Peyer's patch (tissue), 4 donors: Measurements from ENCODE around the gene TUBB1. TPM values are rescaled to one million over a fixed set of nuclear protein-coding genes. Genes with fewer than 3 reads are reported as not detected.

Source experiments
- DNase-seq, 3 donors: peaks; one replicate each; pipeline ENCODE4 v3.0.0-alpha.2; 2017 to 2019
- H3K27ac ChIP-seq, 4 donors: fragments of 200-600 bp; sonication (generic); one replicate each; pipeline ENCODE4 v1.5.1; 2016 to 2019
- H3K27me3 ChIP-seq, 2 donors: fragments of 200-600 bp; sonication (generic); one replicate each; pipeline ENCODE4 v1.5.1; 2019
- H3K36me3 ChIP-seq, 3 donors: fragments of 200-600 bp; sonication (generic); one replicate each; pipeline ENCODE4 v1.5.1; 2016 to 2019
- H3K4me1 ChIP-seq, 4 donors: fragments of 200-600 bp; sonication (generic); one replicate each; pipeline ENCODE4 v1.5.1; 2016 to 2019
- H3K4me3 ChIP-seq, 4 donors: fragments of 200-600 bp; sonication (generic); 1 replicate in 3 of 4; 2 replicates in 1 of 4; pipeline ENCODE4 v1.5.1; 2016 to 2019; ENCODE audit warnings: mild to moderate bottlenecking in 1 of 4
- H3K9me3 ChIP-seq, 4 donors: fragments of 200-600 bp; sonication (generic); one replicate each; pipeline ENCODE4 v1.5.1; 2016 to 2019; ENCODE audit warnings: mild to moderate bottlenecking in 1 of 4
- POLR2A ChIP-seq, 2 donors: fragments of 450-650 bp; IDR thresholded peaks; one replicate each; pipeline ENCODE4 v1.5.1; 2017; ENCODE audit warnings: antibody characterized with exemption in 2 of 2, mild to moderate bottlenecking in 2 of 2, moderate library complexity in 2 of 2
- total RNA-seq, 4 donors: library from RNA; depleted of rRNA; stranded (reverse); fragments of >200 nt; gene quantifications; one replicate each; pipeline ENCODE4 v1.1.0, GENCODE V29; 2016
- TF ChIP-seq, protein P1 (sequence below), 6 experiments: fragments of 450-650 bp in 4 of 6; fragments of 200-600 bp in 2 of 6; sonication (generic) in 1 of 6; IDR thresholded peaks; one replicate each; pipeline ENCODE4 v1.5.1; 2017 to 2019; ENCODE audit warnings: antibody characterized with exemption in 6 of 6, mild to moderate bottlenecking in 3 of 6, moderate library complexity in 1 of 6

TUBB1 gene
- total RNA-seq, 4 donors from 2014 or later = not detected

GRCh38 chr20:59071216-59071615 is 52.0 kb downstream of the TUBB1 start:
- TF ChIP-seq POLR2A (IDR thresholded peaks at IDR 0.05) = no peak
- TF ChIP-seq, protein P1, sequence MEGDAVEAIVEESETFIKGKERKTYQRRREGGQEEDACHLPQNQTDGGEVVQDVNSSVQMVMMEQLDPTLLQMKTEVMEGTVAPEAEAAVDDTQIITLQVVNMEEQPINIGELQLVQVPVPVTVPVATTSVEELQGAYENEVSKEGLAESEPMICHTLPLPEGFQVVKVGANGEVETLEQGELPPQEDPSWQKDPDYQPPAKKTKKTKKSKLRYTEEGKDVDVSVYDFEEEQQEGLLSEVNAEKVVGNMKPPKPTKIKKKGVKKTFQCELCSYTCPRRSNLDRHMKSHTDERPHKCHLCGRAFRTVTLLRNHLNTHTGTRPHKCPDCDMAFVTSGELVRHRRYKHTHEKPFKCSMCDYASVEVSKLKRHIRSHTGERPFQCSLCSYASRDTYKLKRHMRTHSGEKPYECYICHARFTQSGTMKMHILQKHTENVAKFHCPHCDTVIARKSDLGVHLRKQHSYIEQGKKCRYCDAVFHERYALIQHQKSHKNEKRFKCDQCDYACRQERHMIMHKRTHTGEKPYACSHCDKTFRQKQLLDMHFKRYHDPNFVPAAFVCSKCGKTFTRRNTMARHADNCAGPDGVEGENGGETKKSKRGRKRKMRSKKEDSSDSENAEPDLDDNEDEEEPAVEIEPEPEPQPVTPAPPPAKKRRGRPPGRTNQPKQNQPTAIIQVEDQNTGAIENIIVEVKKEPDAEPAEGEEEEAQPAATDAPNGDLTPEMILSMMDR (IDR thresholded peaks at IDR 0.05) = no peak

GRCh38 chr20:59073582-59073981 is 54.4 kb downstream of the TUBB1 start:
- no peak for DNase-seq
- no peaks in the 10 kb centered on the region for H3K27me3 ChIP-seq
- no peaks in the 10 kb centered on the region for H3K36me3 ChIP-seq
- TF ChIP-seq, protein P1 (IDR thresholded peaks at IDR 0.05) = no peak
- no peak for TF ChIP-seq POLR2A (IDR thresholded peaks at IDR 0.05)
- no peaks in the 10 kb centered on the region for H3K4me1 ChIP-seq
- H3K9me3 ChIP-seq = no peaks in the 10 kb centered on the region
- no peak overlapping the region for H3K27ac ChIP-seq
- H3K4me3 ChIP-seq = no peak overlapping the region

More at GRCh38 chr20:59071216-59071615, 52.0 kb downstream of the TUBB1 start:
- no peaks in the 10 kb centered on the region for H3K9me3 ChIP-seq
- H3K4me3 ChIP-seq = no peak overlapping the region
- no peak for DNase-seq
- H3K4me1 ChIP-seq = no peaks in the 10 kb centered on the region
- H3K27ac ChIP-seq = no peak overlapping the region
- no peaks in the 10 kb centered on the region for H3K36me3 ChIP-seq
- no peaks in the 10 kb centered on the region for H3K27me3 ChIP-seq

GRCh38 chr20:59074456-59074855 is 55.2 kb downstream of the TUBB1 start:
- Histone ChIP-seq H3K9me3 (no peaks in the 10 kb centered on the region), H3K36me3 (no peaks in the 10 kb centered on the region)

DNA sequence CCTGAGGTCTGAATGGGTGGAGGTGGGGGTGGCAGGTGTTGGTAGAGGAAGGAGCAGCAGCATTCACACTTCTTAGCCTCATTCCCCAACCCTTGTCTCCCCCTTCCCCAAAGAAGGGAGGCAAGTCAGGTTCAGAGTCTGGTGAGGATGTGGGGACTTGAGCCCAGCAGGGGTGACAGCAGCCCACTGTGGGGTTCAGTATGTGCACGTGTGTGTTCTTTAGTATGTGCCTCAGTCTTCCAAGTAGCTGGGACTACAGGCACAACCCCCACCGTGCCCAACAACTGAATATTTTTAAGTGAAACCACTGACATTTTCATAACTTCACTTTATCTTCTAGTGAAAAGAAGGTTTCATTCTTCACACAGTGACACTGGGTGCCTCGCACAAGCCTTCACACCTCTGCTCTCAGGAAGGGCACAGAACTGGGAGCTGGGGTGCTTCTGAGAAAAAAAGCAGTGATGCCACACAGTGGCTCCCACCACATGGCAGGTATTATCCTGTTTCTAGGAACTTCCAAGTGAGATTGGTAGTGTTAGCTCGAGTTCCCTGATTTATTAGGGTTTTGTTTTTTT is 56.8 kb downstream of the TUBB1 start:
- Histone ChIP-seq H3K36me3 (no peaks in the 10 kb centered on the region), H3K9me3 (no peaks in the 10 kb centered on the region), H3K4me3 (no peak overlapping the region), H3K4me1 (no peaks in the 10 kb centered on the region), H3K27me3 (no peaks in the 10 kb centered on the region), H3K27ac (no peak overlapping the region)
- TF ChIP-seq, protein P1 (IDR thresholded peaks at IDR 0.05) = no peak
- TF ChIP-seq POLR2A (IDR thresholded peaks at IDR 0.05) = no peak
- no peak for DNase-seq

More at GRCh38 chr20:59074456-59074855, 55.2 kb downstream of the TUBB1 start:
- H3K27ac ChIP-seq = no peak overlapping the region
- no peak overlapping the region for H3K4me3 ChIP-seq
- no peak for TF ChIP-seq POLR2A (IDR thresholded peaks at IDR 0.05)
- TF ChIP-seq, protein P1 (IDR thresholded peaks at IDR 0.05) = no peak
- no peak for DNase-seq
- no peaks in the 10 kb centered on the region for H3K27me3 ChIP-seq
- no peaks in the 10 kb centered on the region for H3K4me1 ChIP-seq

Other genes starting within 250 kb of the TUBB1 start
- 1 to 10 TPM in 1 of 4 donors, under 1 TPM in 1, not detected in 2; 0.67 to 1.3 TPM for gene GNAS-AS1, start 168.5 kb upstream of the TUBB1 start, total RNA-seq
- gene GNAS, start 166.7 kb upstream of the TUBB1 start, total RNA-seq = 100 to 1,000 TPM; 382 to 889 (median 658) TPM
- 10 to 100 TPM; 39.6 to 98.2 (median 65.1) TPM for gene NELFCD, start 38.2 kb upstream of the TUBB1 start, total RNA-seq
- gene CTSZ, start 12.2 kb upstream of the TUBB1 start, total RNA-seq = 100 to 1,000 TPM in 3 of 4 donors, 10 to 100 TPM in 1; 78.4 to 310 (median 274) TPM
- gene ATP5F1E, start 12.9 kb downstream of the TUBB1 start, total RNA-seq = 10 to 100 TPM; 20.6 to 34.0 (median 26.8) TPM
- 100 to 1,000 TPM in 2 of 4 donors, 10 to 100 TPM in 2; 44.6 to 148 (median 86.5) TPM for gene PRELID3B, start 23.4 kb downstream of the TUBB1 start, total RNA-seq
- 10 to 100 TPM in 1 of 4 donors, 1 to 10 TPM in 3; 1.7 to 11.6 (median 2.3) TPM for gene ZNF831, start 144.4 kb downstream of the TUBB1 start, total RNA-seq